ENCODE measurements around the gene TRABD2B.

Gene TRABD2B

DNA sequence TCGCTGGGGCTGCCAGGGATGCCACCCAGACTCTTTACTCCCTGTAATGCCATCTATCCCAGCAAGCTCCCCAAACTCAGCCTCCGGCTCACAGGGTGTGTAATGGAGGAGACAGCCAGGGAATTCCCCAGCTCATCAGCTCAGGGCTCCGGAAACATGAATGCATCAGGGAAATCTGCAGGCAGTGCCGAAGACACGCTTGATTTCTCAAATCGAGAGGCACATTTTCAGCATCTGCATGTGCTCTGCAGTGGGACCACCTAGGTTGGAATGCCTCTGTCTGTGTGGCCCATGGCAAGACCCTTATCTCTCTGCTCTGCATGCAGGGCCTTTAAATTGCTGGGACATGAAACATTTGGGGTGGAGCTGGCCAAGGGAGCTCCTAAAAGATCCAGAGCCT lies 170.1 kb downstream of the TRABD2B start:
- Histone ChIP-seq H3K9me3 (ENCODE audit: control insufficient read depth, insufficient read depth, low read depth, low read length) (no peaks in the 10 kb centered on the region), H3K27ac (ENCODE audit: extremely low read depth, low read depth, low read length) (no peak overlapping the region), H3K4me1 (ENCODE audit: control insufficient read depth, insufficient read depth, low read length) (no peaks in the 10 kb centered on the region), H3K36me3 (ENCODE audit: control insufficient read depth in 2 of 2, insufficient read depth in 1 of 2, low read length in 2 of 2) (no peaks in the 10 kb centered on the region), H3K4me3 (ENCODE audit: low read depth, low read length) (no peak overlapping the region)
- POLR2A ChIA-PET = no interaction called here
- CTCF ChIA-PET = interaction anchor here (0.7 kb wide), 1 partner anchor 402 kb away, joined by 3 read pairs; no protein-coding TSS in a partner anchor
- TF ChIP-seq ZSCAN23 (tag by site-specific recombination; IDR thresholded peaks at IDR 0.05) = no peak
- TF ChIP-seq SETDB1 (IDR thresholded peaks at IDR 0.05; ENCODE audit: insufficient read length, low read length) = no peak
- TF ChIP-seq, protein P1, sequence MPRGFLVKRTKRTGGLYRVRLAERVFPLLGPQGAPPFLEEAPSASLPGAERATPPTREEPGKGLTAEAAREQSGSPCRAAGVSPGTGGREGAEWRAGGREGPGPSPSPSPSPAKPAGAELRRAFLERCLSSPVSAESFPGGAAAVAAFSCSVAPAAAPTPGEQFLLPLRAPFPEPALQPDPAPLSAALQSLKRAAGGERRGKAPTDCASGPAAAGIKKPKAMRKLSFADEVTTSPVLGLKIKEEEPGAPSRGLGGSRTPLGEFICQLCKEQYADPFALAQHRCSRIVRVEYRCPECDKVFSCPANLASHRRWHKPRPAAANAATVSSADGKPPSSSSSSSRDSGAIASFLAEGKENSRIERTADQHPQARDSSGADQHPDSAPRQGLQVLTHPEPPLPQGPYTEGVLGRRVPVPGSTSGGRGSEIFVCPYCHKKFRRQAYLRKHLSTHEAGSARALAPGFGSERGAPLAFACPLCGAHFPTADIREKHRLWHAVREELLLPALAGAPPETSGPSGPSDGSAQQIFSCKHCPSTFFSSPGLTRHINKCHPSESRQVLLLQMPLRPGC (tag by site-specific recombination; IDR thresholded peaks at IDR 0.05) = no peak
- TF ChIP-seq ZNF677 (tag by site-specific recombination; IDR thresholded peaks at IDR 0.05) = no peak
- TF ChIP-seq ZNF837 (tag by site-specific recombination; IDR thresholded peaks at IDR 0.05) = no peak
- TF ChIP-seq GLIS1 (tag by site-specific recombination; IDR thresholded peaks at IDR 0.05) = no peak
- no peak for TF ChIP-seq ZNF548 (tag by site-specific recombination; IDR thresholded peaks at IDR 0.05)
- no peak for TF ChIP-seq ZNF701 (tag by site-specific recombination; IDR thresholded peaks at IDR 0.05)
- no peak for TF ChIP-seq ZNF521 (tag by site-specific recombination; IDR thresholded peaks at IDR 0.05)
- no peak for TF ChIP-seq REPIN1 (tag by site-specific recombination; IDR thresholded peaks at IDR 0.05; ENCODE audit: low read depth)
- TF ChIP-seq, protein P2, sequence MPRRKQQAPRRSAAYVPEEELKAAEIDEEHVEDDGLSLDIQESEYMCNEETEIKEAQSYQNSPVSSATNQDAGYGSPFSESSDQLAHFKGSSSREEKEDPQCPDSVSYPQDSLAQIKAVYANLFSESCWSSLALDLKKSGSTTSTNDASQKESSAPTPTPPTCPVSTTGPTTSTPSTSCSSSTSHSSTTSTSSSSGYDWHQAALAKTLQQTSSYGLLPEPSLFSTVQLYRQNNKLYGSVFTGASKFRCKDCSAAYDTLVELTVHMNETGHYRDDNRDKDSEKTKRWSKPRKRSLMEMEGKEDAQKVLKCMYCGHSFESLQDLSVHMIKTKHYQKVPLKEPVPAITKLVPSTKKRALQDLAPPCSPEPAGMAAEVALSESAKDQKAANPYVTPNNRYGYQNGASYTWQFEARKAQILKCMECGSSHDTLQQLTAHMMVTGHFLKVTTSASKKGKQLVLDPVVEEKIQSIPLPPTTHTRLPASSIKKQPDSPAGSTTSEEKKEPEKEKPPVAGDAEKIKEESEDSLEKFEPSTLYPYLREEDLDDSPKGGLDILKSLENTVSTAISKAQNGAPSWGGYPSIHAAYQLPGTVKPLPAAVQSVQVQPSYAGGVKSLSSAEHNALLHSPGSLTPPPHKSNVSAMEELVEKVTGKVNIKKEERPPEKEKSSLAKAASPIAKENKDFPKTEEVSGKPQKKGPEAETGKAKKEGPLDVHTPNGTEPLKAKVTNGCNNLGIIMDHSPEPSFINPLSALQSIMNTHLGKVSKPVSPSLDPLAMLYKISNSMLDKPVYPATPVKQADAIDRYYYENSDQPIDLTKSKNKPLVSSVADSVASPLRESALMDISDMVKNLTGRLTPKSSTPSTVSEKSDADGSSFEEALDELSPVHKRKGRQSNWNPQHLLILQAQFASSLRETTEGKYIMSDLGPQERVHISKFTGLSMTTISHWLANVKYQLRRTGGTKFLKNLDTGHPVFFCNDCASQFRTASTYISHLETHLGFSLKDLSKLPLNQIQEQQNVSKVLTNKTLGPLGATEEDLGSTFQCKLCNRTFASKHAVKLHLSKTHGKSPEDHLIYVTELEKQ (tag by site-specific recombination; IDR thresholded peaks at IDR 0.05; ENCODE audit: borderline replicate concordance) = no peak
- TF ChIP-seq ZNF776 (tag by site-specific recombination; IDR thresholded peaks at IDR 0.05; ENCODE audit: borderline replicate concordance) = no peak
- TF ChIP-seq, protein P3, sequence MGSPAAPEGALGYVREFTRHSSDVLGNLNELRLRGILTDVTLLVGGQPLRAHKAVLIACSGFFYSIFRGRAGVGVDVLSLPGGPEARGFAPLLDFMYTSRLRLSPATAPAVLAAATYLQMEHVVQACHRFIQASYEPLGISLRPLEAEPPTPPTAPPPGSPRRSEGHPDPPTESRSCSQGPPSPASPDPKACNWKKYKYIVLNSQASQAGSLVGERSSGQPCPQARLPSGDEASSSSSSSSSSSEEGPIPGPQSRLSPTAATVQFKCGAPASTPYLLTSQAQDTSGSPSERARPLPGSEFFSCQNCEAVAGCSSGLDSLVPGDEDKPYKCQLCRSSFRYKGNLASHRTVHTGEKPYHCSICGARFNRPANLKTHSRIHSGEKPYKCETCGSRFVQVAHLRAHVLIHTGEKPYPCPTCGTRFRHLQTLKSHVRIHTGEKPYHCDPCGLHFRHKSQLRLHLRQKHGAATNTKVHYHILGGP (tag by site-specific recombination; IDR thresholded peaks at IDR 0.05) = no peak
- TF ChIP-seq, protein P4, sequence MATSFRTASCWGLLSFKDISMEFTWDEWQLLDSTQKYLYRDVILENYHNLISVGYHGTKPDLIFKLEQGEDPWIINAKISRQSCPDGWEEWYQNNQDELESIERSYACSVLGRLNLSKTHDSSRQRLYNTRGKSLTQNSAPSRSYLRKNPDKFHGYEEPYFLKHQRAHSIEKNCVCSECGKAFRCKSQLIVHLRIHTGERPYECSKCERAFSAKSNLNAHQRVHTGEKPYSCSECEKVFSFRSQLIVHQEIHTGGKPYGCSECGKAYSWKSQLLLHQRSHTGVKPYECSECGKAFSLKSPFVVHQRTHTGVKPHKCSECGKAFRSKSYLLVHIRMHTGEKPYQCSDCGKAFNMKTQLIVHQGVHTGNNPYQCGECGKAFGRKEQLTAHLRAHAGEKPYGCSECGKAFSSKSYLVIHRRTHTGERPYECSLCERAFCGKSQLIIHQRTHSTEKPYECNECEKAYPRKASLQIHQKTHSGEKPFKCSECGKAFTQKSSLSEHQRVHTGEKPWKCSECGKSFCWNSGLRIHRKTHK (tag by site-specific recombination; IDR thresholded peaks at IDR 0.05) = no peak
- TF ChIP-seq, protein P5, sequence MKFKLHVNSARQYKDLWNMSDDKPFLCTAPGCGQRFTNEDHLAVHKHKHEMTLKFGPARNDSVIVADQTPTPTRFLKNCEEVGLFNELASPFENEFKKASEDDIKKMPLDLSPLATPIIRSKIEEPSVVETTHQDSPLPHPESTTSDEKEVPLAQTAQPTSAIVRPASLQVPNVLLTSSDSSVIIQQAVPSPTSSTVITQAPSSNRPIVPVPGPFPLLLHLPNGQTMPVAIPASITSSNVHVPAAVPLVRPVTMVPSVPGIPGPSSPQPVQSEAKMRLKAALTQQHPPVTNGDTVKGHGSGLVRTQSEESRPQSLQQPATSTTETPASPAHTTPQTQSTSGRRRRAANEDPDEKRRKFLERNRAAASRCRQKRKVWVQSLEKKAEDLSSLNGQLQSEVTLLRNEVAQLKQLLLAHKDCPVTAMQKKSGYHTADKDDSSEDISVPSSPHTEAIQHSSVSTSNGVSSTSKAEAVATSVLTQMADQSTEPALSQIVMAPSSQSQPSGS (tag by site-specific recombination; IDR thresholded peaks at IDR 0.05; ENCODE audit: low read depth) = no peak

DNA sequence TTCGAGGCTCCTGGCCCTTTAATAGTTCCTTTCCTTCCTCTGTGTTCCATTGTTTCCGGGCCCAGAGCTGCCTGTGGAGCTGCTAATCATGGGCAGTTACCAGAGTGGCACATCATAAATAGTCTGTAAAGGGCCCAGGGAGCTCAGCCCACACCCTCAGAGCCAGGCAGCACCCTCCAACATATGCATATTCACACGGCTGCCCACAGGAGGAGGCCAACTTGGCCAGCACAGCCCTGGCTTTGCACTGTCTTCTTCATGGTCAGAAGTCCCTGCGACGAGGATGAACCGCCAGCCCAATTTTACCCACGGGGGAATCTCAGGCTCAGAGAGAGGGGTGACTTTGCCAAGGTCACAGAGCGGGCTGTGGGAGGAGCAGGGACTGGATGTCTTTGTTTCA lies 172.5 kb downstream of the TRABD2B start:
- Histone ChIP-seq H3K9me3 (ENCODE audit: control insufficient read depth, insufficient read depth, low read depth, low read length) (no peaks in the 10 kb centered on the region), H3K27ac (ENCODE audit: extremely low read depth, low read depth, low read length) (no peak overlapping the region), H3K4me1 (ENCODE audit: control insufficient read depth, insufficient read depth, low read length) (no peaks in the 10 kb centered on the region), H3K36me3 (ENCODE audit: control insufficient read depth in 2 of 2, insufficient read depth in 1 of 2, low read length in 2 of 2) (no peaks in the 10 kb centered on the region), H3K4me3 (ENCODE audit: low read depth, low read length) (no peak overlapping the region)
- TF ChIP-seq, protein P6, sequence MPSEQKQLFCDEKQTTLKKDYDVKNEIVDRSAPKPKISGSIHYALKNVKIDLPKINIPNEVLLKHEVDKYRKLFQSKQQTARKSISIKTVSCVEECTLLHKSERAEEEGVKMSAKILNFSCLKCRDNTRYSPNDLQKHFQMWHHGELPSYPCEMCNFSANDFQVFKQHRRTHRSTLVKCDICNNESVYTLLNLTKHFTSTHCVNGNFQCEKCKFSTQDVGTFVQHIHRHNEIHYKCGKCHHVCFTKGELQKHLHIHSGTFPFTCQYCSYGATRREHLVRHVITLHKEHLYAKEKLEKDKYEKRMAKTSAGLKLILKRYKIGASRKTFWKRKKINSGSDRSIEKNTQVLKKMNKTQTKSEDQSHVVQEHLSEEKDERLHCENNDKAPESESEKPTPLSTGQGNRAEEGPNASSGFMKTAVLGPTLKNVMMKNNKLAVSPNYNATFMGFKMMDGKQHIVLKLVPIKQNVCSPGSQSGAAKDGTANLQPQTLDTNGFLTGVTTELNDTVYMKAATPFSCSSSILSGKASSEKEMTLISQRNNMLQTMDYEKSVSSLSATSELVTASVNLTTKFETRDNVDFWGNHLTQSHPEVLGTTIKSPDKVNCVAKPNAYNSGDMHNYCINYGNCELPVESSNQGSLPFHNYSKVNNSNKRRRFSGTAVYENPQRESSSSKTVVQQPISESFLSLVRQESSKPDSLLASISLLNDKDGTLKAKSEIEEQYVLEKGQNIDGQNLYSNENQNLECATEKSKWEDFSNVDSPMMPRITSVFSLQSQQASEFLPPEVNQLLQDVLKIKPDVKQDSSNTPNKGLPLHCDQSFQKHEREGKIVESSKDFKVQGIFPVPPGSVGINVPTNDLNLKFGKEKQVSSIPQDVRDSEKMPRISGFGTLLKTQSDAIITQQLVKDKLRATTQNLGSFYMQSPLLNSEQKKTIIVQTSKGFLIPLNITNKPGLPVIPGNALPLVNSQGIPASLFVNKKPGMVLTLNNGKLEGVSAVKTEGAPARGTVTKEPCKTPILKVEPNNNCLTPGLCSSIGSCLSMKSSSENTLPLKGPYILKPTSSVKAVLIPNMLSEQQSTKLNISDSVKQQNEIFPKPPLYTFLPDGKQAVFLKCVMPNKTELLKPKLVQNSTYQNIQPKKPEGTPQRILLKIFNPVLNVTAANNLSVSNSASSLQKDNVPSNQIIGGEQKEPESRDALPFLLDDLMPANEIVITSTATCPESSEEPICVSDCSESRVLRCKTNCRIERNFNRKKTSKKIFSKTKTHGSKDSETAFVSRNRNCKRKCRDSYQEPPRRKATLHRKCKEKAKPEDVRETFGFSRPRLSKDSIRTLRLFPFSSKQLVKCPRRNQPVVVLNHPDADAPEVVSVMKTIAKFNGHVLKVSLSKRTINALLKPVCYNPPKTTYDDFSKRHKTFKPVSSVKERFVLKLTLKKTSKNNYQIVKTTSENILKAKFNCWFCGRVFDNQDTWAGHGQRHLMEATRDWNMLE (tag by site-specific recombination; conservative IDR thresholded peaks at IDR 0.05; ENCODE audit: low read depth) = no peak
- POLR2A ChIA-PET = no interaction called here
- CTCF ChIA-PET = no interaction called here
